ENCODE data around the gene CLTC. TPM values are rescaled to one million over a fixed set of nuclear protein-coding genes. Genes with fewer than 3 reads are reported as not detected.

CLTC gene
- total RNA-seq, 4 donors from 2014 or later: 140 to 203 (median 172) TPM

DNA sequence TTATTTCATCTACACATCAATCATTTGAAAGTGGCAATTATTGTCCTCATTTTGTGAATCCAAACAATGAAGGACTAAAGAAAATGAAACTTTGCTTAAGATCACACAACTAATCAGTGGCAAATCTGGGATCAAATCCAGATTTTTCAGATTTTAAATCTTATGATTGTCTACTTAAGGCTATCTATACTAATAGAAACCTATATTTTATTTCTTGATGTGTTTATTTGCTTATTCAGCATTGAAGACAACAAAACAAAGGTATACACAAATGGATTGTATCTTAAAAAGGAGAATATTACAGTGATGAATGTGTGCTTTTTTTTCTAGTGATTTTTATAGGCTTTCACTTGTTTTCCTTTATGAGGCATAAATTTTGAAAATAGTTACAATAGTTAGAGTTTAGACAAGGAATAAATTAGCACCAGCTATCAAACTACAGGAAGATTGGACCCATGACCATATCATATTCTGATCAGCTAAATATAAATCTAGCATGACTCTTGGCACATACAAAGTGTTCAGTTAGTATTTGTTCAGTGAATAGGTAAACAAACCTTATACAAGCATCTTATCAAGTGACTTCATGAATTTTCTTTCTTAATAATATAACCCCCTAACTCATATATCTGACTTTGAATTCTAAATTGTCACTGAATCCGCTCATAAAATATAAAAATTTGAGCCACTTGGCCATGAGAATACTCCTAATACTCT lies 108.3 kb downstream of the CLTC start:
- peak in 1 of 2 donors; percentile 85 for ATAC-seq
- Histone ChIP-seq H3K27me3 (no peaks in the 10 kb centered on the region), H3K36me3 (peaks cover 0 to under 1% of the 10 kb centered on the region in 2 donors), H3K4me1 (peaks cover 38 to 49% of the 10 kb centered on the region in 2 donors), H3K9me3 (no peaks in the 10 kb centered on the region), H3K27ac (peak overlapping the region; percentile 61 to 87 (median 74)), H3K4me3 (no peak overlapping the region)
- TF ChIP-seq CTCF (IDR thresholded peaks at IDR 0.05 in 4 of 5, conservative IDR thresholded peaks at IDR 0.05 in 1 of 5) (no peak), POLR2A (IDR thresholded peaks at IDR 0.05) (no peak)
- DNase-seq: no peak
- in situ Hi-C loops (cut with MboI; ENCODE audit: low sequenced_read_pairs in 4 of 4) (no loop called here), intact Hi-C loops (cut with DNase I; ENCODE audit: low total_unique reads) (no loop called here)

- intact Hi-C loops (cut with DNase I; ENCODE audit: low total_unique reads): no loop called here
- Histone ChIP-seq H3K27ac (peak overlapping the region in 3 of 4 donors; percentile 2 to 87 (median 78)), H3K27me3 (no peaks in the 10 kb centered on the region), H3K9me3 (no peaks in the 10 kb centered on the region), H3K36me3 (peaks cover 0 to 10% of the 10 kb centered on the region in 2 donors), H3K4me3 (no peak overlapping the region), H3K4me1 (peaks cover 33 to 42% of the 10 kb centered on the region in 2 donors)
- in situ Hi-C loops (cut with MboI; ENCODE audit: low sequenced_read_pairs in 4 of 4): no loop called here
- DNase-seq (no peak), ATAC-seq (no peak)
- no peak for TF ChIP-seq CTCF (IDR thresholded peaks at IDR 0.05 in 4 of 5, conservative IDR thresholded peaks at IDR 0.05 in 1 of 5)
- no peak for TF ChIP-seq POLR2A (IDR thresholded peaks at IDR 0.05)
Measured at GRCh38 chr17:59730268-59730834, 110.7 kb downstream of the CLTC start.

DNA sequence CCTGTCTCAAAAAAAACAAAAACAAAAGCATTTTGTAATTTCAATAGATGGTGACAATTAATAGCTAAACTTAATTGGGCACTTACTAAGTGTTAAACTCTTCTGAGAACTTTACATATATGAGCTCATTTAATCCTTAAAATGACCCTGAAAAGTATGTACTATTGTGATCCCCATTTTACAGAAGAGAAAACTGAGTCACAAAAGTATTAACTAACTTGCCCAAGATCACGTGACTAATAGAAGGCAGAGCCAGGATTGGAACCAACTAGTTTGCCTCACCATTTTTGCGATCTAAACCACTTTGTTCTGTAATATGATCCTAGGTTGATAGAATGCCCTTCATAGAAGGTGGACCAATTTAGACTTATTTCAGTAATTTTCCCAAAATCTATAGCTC lies 114.0 kb downstream of the CLTC start:
- in situ Hi-C loops (cut with MboI; ENCODE audit: low sequenced_read_pairs in 4 of 4) (no loop called here), intact Hi-C loops (cut with DNase I; ENCODE audit: low total_unique reads) (no loop called here)
- Histone ChIP-seq H3K27ac (no peak overlapping the region), H3K36me3 (peaks cover 0 to 43% of the 10 kb centered on the region in 2 donors), H3K4me1 (peaks cover 16 to 17% of the 10 kb centered on the region in 2 donors), H3K4me3 (no peak overlapping the region), H3K27me3 (no peaks in the 10 kb centered on the region), H3K9me3 (no peaks in the 10 kb centered on the region)
- no peak for TF ChIP-seq CTCF (IDR thresholded peaks at IDR 0.05 in 4 of 5, conservative IDR thresholded peaks at IDR 0.05 in 1 of 5)
- TF ChIP-seq POLR2A (IDR thresholded peaks at IDR 0.05): no peak
- ATAC-seq: no peak
- DNase-seq: no peak

GRCh38 chr17:59734226-59734625 lies 114.5 kb downstream of the CLTC start:
- Histone ChIP-seq H3K27ac (no peak overlapping the region), H3K4me3 (no peak overlapping the region), H3K9me3 (no peaks in the 10 kb centered on the region), H3K4me1 (peaks cover 12 to 14% of the 10 kb centered on the region in 2 donors), H3K27me3 (no peaks in the 10 kb centered on the region), H3K36me3 (peaks cover 0 to 48% of the 10 kb centered on the region in 2 donors)
- DNase-seq (no peak), ATAC-seq (no peak)
- intact Hi-C loops (cut with DNase I; ENCODE audit: low total_unique reads): no loop called here
- TF ChIP-seq POLR2A (IDR thresholded peaks at IDR 0.05): no peak
- no peak for TF ChIP-seq CTCF (IDR thresholded peaks at IDR 0.05 in 4 of 5, conservative IDR thresholded peaks at IDR 0.05 in 1 of 5)
- in situ Hi-C loops (cut with MboI; ENCODE audit: low sequenced_read_pairs in 4 of 4): no loop called here

Data from gastrocnemius medialis (tissue), 4 donors.